RWPE1 (cell line): ENCODE results near the gene RBP3.
A peak's percentile ranks its signal among the peaks of the same experiment; 100 is the strongest.

Experiments
- CTCF ChIA-PET: fragments of 350-600 bp; sonication (Branson Sonifier 250); formaldehyde crosslinking; extraction: SDS; loops from one replicate; lab custom pipeline; 2021; lab: Yijun Ruan, JAX
- POLR2A ChIA-PET: fragments of 400-600 bp; formaldehyde crosslinking; extraction: SDS; loops from one replicate; lab custom pipeline; 2020; ENCODE audit warnings: antibody characterized with exemption; ENCODE audit not compliant: low non-redundant PET; lab: Yijun Ruan, JAX
- DNase-seq: peaks from one replicate; pipeline ENCODE4 v3.0.0; 2012; ENCODE audit warnings: low spot score
- H3K27ac ChIP-seq: fragments of 450-650 bp; 2 replicates; pipeline ENCODE4 v1.5.1; 2017
- CTCF ChIP-seq: fragments of 450-650 bp; conservative IDR thresholded peaks from 2 replicates; pipeline ENCODE4 v1.5.1; 2017; ENCODE audit warnings: low read depth, mild to moderate bottlenecking

Gene RBP3

GRCh38 chr10:47346581-47347302, 1.4 kb upstream of the RBP3 start:
- CTCF ChIA-PET, result interaction anchor here (0.5 to 1.4 kb wide), 2 partner anchors 15 to 118 kb away, joined by 3 to 7 read pairs; no protein-coding TSS in a partner anchor
- POLR2A ChIA-PET, result no interaction called here
- DNase-seq, result peak; percentile 8
- H3K27ac ChIP-seq, result no peak overlapping the region
- no peak for TF ChIP-seq CTCF

DNA sequence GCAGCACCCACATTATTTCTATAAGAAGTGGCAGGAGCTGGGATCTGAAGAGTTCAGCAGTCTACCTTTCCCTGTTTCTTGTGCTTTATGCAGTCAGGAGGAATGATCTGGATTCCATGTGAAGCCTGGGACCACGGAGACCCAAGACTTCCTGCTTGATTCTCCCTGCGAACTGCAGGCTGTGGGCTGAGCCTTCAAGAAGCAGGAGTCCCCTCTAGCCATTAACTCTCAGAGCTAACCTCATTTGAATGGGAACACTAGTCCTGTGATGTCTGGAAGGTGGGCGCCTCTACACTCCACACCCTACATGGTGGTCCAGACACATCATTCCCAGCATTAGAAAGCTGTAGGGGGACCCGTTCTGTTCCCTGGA, 874 bp upstream of the RBP3 start:
- ChIA-PET CTCF (interaction anchor here (0.5 kb wide), 1 partner anchor 117 kb away, joined by 3 read pairs; no protein-coding TSS in a partner anchor), POLR2A (no interaction called here)
- H3K27ac ChIP-seq, result no peak overlapping the region
- no peak for TF ChIP-seq CTCF
- DNase-seq, result no peak

DNA sequence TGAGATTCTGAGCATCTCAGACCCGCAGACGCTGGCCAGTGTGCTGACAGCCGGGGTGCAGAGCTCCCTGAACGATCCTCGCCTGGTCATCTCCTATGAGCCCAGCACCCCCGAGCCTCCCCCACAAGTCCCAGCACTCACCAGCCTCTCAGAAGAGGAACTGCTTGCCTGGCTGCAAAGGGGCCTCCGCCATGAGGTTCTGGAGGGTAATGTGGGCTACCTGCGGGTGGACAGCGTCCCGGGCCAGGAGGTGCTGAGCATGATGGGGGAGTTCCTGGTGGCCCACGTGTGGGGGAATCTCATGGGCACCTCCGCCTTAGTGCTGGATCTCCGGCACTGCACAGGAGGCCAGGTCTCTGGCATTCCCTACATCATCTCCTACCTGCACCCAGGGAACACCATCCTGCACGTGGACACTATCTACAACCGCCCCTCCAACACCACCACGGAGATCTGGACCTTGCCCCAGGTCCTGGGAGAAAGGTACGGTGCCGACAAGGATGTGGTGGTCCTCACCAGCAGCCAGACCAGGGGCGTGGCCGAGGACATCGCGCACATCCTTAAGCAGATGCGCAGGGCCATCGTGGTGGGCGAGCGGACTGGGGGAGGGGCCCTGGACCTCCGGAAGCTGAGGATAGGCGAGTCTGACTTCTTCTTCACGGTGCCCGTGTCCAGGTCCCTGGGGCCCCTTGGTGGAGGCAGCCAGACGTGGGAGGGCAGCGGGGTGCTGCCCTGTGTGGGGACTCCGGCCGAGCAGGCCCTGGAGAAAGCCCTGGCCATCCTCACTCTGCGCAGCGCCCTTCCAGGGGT, 703 bp downstream of the RBP3 start:
- no peak overlapping the region for H3K27ac ChIP-seq
- ChIA-PET POLR2A (interaction anchor here (0.5 kb wide), 1 partner anchor 87 kb away, joined by 3 read pairs; no protein-coding TSS in a partner anchor), CTCF (no interaction called here)
- DNase-seq, result no peak
- TF ChIP-seq CTCF, result no peak

DNA sequence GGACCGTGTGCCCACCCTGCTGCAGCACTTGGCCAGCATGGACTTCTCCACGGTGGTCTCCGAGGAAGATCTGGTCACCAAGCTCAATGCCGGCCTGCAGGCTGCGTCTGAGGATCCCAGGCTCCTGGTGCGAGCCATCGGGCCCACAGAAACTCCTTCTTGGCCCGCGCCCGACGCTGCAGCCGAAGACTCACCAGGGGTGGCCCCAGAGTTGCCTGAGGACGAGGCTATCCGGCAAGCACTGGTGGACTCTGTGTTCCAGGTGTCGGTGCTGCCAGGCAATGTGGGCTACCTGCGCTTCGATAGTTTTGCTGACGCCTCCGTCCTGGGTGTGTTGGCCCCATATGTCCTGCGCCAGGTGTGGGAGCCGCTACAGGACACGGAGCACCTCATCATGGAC, 1.4 kb downstream of the RBP3 start:
- POLR2A ChIA-PET, result interaction anchor here (0.5 kb wide), 1 partner anchor 88 kb away, joined by 3 read pairs; no protein-coding TSS in a partner anchor
- no peak for TF ChIP-seq CTCF
- no peak for DNase-seq
- CTCF ChIA-PET, result no interaction called here
- no peak overlapping the region for H3K27ac ChIP-seq

- ChIA-PET POLR2A (interaction anchor here (0.6 kb wide), 1 partner anchor 1479 kb away, joined by 3 read pairs; no protein-coding TSS in a partner anchor), CTCF (no interaction called here)
- H3K27ac ChIP-seq, result no peak overlapping the region
- DNase-seq, result no peak
- TF ChIP-seq CTCF, result no peak
Observed at GRCh38 chr10:47349941-47350371, 1.8 kb downstream of the RBP3 start.
